GM19397 (cell line): Measurements from ENCODE around the gene PLPP4.

ENCODE experiments used
- ATAC-seq: cut with Tn5 transposase; IDR thresholded peaks from one replicate; pipeline ENCODE4 v1.9.1; 2021; ENCODE audit warnings: mild to moderate bottlenecking, moderate library complexity; ENCODE audit not compliant: unreplicated experiment

Gene PLPP4

DNA sequence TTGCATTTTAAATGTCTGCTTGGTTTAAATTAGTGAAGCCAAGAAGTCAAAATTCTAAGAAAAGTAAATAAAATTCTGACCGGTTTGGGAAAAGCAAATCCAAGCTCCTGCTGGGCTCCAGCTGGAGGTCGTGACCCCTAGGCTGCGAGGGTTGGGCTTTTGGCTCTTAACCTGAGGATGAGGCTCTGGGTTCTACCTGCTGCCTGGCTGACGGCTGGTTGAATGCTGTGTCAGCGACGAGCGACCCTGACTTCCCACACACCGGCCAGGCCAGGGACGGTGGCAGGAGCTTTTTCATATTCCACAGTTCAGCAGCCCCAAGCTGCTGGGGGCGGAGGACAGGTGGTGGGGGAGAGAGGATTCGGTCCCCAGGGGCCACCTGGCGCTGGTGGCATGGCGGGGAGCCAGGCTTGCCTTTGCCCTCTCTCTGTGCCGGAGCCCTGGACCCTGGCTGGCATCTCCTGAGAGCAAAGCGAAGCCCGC is 843 bp upstream of the PLPP4 start:
- ATAC-seq, result no peak

DNA sequence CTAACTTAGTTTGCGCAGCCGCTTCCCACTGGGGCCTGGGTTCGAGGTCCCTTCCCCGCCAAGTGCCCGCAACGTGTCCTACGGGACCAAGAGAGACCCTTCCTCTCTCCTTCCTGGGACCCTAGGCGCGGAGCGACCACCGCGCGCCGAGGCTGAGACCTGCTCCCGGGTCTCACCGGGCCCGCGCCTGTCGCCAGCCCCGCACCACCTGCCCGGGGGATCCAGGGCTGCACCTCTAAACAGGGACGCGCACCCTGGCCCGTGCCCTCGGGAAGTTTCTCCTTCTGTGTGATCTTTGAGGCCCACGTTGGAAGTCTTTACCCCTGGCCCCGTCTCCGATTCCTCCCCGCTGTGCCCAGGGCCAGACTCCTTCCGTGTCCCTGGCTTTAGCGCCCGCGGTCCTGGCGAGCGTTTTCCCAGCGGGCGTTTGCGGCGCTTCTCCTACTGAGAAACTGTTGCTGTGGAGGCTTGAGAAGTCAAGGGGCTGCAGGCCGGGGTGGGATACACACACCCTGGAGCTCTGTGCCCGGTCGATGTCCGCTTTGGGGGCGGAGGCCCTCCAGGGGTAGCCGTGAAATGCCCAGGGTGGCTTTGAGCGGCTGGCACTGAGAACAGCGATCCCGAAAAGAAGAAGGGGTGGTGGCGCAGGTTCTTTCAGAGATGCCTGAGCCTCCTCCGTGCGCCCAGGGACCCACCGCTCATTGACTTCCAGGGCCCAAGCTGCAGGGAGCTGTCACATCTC is 575 bp downstream of the PLPP4 start:
- ATAC-seq, result no peak

DNA sequence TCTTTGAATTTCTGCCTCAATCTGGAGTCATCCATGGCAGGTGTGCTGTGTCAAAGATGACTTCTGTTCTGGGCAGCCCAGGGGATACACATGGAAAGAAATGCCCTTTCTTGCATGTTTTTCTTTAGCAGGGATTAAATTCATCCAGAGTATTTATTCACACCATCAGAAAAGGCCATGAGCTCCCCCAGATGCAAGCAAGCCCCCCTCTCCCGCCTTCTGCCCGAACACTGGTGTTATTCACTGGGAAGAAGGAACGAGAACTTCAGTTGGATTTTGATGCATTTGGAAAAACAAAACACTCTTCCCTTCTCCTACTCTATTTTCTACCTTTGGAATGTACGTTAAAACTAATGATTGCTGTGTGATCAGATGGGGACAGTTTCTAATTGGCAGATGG is 1.4 kb downstream of the PLPP4 start:
- ATAC-seq, result no peak

DNA sequence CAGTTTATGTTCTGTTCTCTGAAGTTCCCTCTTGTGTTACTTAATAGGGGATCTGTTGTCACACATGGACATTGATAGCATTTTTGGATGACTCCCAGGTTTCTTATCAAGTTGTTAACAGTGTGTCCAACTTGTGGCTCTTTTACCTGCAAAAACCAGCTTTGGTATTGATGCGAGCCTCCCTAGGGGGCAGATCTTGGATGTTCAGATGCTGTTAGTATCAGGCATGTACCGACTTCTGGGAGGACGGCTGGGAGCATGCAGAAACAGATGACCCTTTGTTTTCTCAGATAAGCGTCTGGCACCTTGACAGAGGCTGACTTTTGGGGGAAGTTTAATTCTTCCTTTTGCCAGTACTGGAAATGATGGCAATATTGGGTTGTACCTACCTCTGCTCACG is 2.2 kb downstream of the PLPP4 start:
- no peak for ATAC-seq

DNA sequence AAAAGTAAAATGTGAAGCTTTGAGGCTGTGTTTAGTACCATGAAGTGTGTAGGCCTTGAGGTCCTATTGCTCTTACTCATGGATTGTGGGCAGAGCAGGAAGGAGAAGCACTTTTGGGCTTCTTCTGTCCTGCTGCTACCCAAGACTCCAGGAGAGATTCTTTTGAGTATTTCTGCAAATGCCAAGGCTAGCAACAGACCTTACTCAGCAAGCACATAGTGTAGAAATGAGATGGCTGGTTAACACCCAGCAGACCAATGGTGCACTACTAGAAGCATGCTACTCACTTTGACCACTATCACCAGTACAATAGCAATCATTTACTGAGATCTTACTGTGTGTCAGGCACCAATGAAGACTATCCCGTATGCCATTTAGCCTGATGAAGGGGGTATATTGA is 3.2 kb downstream of the PLPP4 start:
- ATAC-seq, result no peak

DNA sequence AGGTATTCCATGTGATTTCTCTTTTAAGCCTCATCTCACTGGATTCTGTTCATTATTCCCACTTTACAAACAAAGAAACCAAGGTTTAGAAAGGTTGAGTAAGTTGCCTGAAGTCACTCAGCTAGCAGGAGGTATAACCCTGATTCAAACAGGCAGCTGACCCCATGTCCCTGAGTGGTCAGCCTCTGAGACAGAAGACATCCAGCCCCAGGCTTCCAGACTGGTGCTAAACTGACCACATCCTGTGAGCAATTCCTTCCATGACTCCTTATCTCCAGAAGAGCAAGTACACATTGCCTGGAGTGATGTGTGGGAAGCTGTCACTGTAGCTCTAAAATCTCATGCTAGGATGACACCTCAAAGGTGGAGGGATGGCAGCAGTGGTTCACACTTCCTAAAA is 3.7 kb downstream of the PLPP4 start:
- ATAC-seq, result no peak

DNA sequence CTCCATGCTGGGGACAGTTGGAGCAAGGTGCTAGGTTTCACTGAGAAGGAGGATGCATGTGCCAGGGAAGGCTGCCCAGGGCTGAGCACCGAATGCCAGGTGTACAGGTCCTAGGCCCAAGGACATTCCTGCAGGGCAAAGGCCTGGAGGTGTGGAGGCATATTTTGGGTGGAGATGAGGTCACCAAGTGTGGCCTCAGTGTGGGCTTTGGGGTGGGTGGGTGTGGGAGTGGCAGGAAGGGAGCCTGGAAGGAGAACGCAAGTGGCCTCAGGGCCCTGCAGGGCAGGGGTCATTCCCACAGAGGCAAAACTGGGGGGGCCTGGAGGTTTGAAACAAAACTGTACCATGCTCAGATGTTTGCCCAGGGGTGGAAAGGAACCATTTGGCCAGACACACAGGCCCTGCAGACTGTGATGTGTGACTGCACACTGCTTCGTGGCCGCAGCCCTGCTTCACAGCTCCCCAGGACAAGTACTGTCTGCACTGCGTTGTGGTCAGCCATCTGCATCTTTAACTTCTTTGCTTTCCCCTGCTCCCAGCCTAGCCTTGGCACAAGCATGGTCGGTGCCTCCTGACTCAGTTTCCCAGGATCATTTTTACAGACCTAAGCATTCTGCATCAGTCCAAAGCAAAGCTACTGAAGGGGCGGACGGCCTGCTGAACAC is 5.1 kb downstream of the PLPP4 start:
- ATAC-seq, result no peak

DNA sequence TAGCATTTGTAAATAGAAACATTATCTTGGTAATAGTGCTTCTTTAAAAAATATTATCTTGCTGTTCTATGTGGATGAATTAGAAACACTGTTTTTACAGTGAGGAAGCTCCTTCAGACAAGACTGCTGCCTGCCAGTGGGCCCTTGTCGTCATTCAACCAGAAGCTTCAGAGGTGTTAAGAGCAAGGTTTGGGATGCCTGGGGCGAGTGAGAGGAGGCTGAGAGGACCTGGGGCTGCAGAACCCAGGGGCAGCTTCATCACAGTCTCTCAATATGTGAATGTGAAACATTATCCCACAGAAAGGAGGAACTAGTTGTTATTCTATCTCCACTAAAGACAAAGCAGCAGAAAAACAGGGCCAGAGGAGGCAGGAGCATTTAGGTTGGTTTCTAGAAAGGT is 8.1 kb downstream of the PLPP4 start:
- no peak for ATAC-seq

DNA sequence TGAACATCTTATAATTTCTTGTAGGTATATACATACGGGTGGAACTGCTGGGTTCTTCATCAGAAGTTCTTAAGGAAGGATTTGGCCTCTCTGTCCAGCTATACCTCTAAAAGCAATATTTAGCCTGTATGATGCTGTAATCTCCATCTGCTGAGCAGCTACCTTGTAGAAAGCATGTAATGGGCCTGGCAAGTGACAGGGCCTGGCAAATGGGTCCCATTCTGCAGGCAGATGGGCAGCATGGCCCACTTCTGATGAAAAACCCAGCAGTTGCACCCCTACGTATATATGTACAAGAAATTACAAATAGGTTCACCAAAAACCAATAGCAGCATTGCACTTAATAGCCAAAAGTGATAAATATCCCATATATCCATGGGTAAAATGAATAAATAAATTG is 9.0 kb downstream of the PLPP4 start:
- ATAC-seq, result no peak

DNA sequence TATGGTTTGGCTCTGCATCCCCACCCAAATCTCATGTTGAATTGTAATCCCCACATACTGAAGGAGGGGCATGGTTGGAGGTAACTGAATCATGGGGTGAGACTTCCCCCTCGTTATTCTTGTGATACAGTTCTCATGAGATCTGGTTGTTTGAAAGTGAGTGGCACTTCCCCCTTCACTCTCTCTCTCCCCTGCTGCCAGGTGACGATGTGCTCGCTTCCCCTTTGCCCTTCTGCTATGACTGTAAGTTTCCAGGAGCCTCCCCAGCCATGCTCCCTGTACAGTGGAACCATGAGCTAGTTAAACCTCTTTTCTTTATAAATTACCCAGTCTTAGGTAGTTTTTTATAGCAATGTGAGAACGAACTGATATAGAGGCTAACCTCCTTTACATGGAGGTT is 16.6 kb downstream of the PLPP4 start:
- ATAC-seq, result no peak

DNA sequence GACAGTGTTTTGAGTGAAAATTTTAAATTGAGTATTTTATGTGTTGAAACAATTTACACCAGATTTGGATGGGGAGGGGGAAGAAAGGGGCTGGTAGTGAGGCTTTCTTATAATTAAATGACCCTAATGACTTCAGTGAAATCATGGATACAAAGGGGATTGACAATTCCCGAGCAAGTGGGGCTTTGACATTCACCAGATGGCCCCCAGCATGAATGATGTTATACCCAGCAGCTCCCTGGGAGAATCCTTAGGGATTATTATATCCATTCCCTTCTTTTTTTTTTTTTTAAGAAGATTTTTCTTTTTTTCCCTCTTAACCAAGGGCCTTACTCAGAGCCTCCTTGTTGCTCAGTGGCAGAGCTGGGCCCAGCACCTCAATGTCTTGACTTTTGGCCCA is 17.9 kb downstream of the PLPP4 start:
- no peak for ATAC-seq

DNA sequence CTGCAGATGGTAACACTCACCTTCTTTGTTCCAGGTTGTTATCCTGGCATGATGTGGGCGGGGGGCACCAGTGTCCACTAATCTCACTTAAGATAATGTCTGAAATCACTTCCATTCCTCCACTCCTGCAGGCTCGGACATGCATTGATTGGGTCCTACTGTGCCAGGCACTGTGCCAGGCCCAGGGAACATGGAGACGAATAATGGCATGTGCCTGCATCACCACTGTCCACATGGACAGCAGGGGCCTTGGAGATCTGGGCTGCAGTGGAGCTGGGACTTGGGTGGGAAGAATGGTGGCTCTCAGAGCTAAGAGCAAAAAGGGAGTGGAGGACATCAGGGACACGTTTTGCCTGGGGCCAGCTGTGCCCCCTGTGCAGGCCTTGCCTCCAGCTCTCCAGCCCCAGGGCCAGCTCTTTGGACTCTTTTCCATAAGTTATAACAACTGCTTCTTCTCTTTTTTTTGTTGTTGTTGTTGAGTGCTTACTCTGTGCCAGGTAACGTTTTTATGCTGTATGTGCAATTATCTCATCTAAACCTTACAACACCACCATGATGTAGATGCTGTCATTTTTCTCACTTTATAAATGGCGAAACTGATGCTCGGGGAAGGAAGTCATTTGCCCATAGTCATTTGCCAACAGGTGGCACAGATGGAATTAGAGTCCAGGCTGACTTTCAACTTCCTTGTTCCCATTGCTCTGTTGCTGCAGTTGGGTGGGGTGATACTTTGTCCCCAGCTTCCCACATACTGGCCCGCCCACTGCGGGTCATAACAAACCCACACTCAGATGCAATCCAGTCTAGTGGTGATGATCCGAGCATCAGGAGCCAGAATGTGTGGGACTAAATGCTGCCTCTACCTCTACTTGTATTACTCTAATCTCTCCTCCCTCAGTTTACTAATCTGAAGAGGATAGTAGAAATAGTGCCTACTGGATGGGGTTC is 19.1 kb downstream of the PLPP4 start:
- ATAC-seq, result no peak

DNA sequence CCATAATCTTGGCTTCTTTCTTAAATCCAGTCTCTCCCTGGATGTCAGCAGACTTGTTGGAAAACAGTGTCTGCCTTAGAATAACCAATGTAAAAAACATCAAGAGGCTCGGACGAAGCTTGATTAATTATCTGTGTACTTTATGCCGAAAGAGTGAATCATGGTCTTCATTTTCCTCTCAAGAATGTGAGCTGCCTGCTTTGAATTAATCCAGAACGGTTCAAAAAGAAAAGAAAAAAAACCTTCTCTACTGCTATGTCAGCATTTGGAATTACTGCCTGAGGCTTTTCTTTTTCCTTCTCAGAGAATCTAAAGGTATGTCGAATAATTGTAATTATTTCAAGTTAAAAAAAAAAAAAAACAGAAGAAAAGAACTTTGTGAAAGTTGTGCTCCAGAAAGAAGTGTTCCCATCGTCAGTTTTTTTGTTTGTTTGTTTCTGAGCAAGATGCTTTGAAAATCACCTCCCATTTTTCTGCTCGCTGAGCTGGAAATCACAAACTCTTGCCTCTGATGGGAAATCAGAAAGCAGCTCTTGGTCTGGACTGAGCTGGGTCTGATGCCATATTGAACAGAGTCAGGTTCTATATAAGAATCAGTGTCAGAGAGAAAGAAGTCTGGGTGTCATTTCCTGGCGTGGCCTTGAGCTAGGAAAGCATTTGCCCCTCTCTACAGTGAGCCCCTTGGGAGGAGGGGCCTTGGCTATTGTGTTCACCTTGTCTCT is 20.2 kb downstream of the PLPP4 start:
- no peak for ATAC-seq

DNA sequence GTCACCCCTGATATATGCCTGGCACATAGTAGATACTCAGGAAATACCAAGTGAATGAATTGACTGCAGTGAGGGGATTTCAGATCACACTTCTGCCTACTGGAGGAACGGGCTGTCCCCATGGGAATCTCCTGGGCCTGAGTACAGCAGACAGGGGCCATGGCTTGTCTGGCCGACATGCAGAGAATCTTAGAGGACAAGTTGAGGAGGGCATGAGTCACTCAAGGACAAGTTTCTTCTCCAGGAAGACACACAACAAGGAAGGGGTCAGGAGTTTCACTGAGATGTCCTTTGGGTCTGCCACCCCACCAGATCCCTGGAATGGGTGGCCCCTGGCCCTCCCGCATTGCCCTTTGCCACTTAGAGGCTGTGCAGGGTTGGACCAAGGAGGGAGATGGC is 20.7 kb downstream of the PLPP4 start:
- no peak for ATAC-seq

DNA sequence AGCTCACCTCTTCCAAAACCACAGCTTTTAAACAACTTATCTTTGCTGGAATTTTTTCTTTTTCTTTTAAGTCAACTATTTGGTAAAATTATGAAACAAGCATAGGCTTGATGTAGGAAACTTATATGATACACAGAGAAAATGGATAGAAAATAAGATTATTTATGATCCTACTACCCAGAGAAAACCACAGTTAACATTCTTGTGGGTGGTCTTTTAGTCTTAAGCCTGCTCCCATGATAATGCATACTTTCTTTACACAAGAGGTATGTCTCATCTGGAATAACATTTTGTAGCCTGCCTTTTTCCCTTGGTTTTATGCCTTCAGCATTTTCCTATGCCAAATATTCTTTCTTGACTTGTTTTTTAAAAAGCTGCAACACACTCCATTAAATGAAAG is 21.4 kb downstream of the PLPP4 start:
- ATAC-seq, result no peak

DNA sequence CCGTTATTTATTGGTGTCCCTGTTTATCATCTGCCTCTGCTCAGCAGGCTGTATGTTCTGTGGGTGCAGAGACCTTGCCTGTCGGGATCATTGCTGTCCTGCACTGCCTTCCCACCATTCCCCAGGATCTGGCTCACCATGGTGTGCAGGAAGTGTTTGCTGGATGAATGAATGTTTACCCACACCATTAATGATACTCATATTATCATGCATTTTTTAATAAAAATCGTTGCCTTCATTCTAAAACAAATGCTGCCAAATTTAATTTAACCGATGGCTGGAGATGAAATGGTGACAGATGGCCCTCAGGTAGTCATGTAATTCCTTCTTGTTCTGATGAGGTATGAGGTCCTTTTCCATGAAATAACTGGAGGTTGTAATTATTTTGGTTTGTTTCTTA is 22.5 kb downstream of the PLPP4 start:
- no peak for ATAC-seq

DNA sequence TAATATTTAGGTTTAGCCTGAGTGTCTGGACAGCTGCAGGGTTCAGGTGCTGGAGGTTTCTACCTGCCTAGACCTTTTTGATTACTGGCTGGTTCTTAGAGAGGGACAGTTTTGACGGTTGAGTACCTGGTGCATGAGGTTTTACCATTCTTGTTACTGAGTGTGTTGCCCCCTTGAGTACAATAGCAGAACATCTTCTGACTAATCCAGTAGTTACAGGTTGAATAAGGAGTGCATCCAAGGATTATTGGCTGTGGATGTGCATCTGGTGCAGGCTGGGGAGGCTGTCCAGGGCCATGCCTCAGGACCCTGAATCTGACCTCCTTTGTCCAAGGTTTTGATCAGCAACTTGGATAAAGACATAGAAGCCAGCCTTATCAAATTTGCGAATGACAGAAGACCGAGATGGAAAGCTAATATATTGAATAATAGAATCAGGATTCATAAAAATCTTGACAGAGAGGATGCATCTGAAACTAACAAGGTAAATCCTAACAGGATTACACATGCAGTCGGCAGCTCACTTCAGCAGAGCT is 23.1 kb downstream of the PLPP4 start:
- ATAC-seq, result no peak

DNA sequence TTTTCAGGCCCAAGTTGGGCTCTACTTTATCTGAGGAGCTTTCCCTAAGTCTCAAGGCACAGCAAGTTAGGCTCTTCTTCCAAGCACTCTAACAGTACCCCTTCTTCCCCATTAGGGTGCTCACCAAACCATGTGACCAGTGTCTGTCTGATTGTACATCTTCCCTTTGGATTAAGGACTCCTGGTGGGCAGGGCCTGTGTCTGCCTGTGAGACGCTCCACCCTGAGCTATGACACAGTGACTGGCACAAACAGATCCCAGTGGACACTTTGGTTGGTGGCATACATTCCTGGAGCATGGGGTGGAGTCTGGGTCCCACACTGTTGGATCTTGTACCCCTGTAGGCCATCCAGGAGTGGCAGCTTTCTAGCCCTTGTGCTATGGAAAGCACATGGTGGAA is 23.8 kb downstream of the PLPP4 start:
- ATAC-seq, result no peak

DNA sequence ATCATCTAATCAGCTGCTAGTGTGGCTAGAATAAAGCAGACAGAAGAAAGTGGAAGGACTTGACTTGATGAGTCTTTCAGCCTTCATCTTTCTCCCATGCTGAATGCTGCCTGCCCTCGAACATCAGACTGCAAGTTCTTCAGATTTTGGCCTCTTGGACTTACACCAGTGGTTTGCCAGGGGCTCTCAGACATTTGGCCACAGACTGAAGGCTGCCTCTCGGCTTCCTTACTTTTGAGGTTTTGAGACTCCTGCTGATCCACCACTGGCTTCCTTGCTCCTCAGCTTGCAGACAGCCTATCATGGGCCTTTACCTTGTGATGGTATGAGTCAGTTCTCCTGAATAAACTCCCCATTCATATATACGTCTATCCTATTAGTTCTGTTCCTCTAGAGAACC is 26.0 kb downstream of the PLPP4 start:
- ATAC-seq, result no peak

DNA sequence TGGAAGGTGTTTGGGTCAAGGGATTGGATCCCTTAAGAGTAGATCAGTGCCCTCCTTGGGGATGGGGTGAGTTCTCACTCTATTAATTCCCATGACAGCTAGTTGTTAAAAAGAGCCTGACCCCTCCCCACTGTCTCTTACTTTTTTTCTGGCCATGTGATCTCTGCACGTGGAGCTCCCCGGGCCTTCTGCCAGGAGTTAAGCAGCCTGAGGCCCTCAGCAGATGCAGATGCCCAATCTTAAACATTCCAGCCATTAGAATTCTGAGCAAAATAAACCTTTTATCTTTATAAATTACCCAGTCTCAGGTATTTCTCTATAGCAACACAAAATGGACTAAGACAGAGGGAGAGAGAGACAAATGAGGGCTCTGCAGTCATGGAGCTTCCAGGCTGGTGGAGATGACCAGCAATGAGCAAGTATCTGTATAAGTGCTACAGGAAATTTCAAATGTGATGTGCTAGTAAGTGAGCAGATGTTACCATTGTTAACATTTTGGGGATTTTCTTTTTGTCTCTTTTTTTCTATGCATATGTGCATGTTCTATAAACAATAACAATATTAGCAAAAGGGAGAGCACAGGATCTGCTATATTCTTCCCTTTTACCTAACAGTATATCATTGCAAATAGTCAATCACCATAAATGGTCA is 26.7 kb downstream of the PLPP4 start:
- no peak for ATAC-seq
